GM12875 (cell line): Measurements from ENCODE around the gene TTLL6.

ENCODE experiments used
- H3K4me3 ChIP-seq: one replicate; pipeline ENCODE4 v1.5.1; 2011; ENCODE audit warnings: low read depth, low read length, control low read depth
- CTCF ChIP-seq: IDR thresholded peaks from 2 replicates; pipeline ENCODE4 v1.5.1; 2011; ENCODE audit warnings: low read depth, mild to moderate bottlenecking, control low read depth, inconsistent platforms, low read length, moderate library complexity, borderline replicate concordance; ENCODE audit not compliant: insufficient read depth

TTLL6 gene

GRCh38 chr17:48729335-48730239 is 87.4 kb downstream of the TTLL6 start:
- no peak overlapping the region for H3K4me3 ChIP-seq
- no peak for TF ChIP-seq CTCF

- TF ChIP-seq CTCF, result no peak
- H3K4me3 ChIP-seq, result no peak within 1 kb of the TSS
Observed at GRCh38 chr17:48728232-48729231, 88.5 kb downstream of the TTLL6 start, which contains the start of gene HOXB13. HOXB13 (minus strand) TSS chr17:48728750; CDS start chr17:48728593, 157 bp downstream.

GRCh38 chr17:48727415-48728175 is 89.4 kb downstream of the TTLL6 start:
- no peak for TF ChIP-seq CTCF
- no peak overlapping the region for H3K4me3 ChIP-seq

GRCh38 chr17:48726916-48727286 is 90.1 kb downstream of the TTLL6 start:
- TF ChIP-seq CTCF, result no peak
- H3K4me3 ChIP-seq, result no peak overlapping the region

GRCh38 chr17:48726114-48726915 is 90.7 kb downstream of the TTLL6 start:
- TF ChIP-seq CTCF, result no peak
- H3K4me3 ChIP-seq, result no peak overlapping the region

GRCh38 chr17:48725288-48726064 is 91.6 kb downstream of the TTLL6 start:
- no peak for TF ChIP-seq CTCF
- H3K4me3 ChIP-seq, result no peak overlapping the region
